ENCODE data around the gene SULT6B1.

Gene SULT6B1

DNA sequence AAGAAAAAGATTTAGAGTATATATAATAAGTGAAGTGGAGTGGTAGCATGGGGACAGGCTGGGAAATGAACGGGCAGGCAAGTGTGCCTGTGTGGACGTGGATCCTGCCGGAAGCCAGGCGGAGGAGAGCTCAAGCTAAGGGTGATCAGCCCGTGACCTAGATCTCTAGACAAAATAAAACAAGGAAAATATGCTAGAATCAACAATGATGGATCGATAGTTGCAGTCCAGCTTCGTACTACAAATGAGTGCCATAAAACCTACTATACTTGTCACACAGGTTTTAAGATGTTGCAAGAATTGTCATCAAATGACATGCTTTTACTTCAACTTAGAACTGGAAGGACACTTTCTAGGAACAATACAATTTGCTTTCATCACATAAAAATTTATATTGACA, 40.1 kb downstream of the SULT6B1 start:
- TF ChIP-seq CTCF (IDR thresholded peaks at IDR 0.05; ENCODE audit: low read depth, low read length): no peak
- no peak for DNase-seq (ENCODE audit: low read depth in 2 of 2)
- no peak overlapping the region for H3K4me3 ChIP-seq (replicated peaks in 1 of 2; ENCODE audit: low read depth in 2 of 2, low read length in 2 of 2)

GRCh38 chr2:37146062-37146461, 42.4 kb downstream of the SULT6B1 start:
- H3K4me3 ChIP-seq (replicated peaks in 1 of 2; ENCODE audit: low read depth in 2 of 2, low read length in 2 of 2): no peak overlapping the region
- no peak for DNase-seq (ENCODE audit: low read depth in 2 of 2)
- TF ChIP-seq CTCF (IDR thresholded peaks at IDR 0.05; ENCODE audit: low read depth, low read length): no peak

DNA sequence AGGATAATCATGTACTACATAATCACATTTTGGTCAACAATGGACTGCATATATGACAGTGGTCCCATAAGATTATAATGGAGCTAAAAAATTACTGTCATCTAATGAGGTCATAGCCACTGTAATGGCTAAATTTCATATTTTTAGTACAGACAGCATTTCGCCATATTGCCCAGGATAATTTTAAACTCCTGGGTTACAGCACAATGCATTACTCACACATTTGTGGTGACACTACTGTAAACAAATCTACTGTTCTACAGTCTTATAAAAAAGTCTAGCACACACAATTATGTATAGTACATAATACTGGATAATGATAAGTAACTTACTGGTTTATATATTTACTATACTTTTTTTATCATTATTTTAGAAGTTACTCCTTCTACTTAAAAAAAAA, 44.5 kb downstream of the SULT6B1 start:
- H3K4me3 ChIP-seq (replicated peaks in 1 of 2; ENCODE audit: low read depth in 2 of 2, low read length in 2 of 2): no peak overlapping the region
- DNase-seq (ENCODE audit: low read depth in 2 of 2): peak in 1 of 2 donors; percentile 63
- no peak for TF ChIP-seq CTCF (IDR thresholded peaks at IDR 0.05; ENCODE audit: low read depth, low read length)

DNA sequence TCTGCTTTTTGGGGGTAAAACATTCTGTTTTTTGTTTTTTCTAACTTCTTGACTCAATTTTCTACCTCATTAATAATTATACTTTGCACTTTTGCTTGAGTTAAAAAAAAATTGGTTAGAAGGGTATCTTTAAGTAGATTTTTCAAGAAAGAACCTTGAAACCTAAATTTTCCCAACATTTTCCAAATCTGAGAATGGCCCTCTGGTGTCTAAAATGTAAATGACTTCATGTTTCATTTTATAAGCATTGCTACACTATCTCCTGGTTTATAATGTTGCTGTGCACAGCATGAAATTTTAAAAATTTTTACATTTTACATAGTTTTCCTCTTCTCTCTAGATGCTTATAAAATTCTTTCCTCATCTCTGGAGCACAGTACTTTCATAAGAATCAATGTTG, 45.9 kb downstream of the SULT6B1 start:
- H3K4me3 ChIP-seq (replicated peaks in 1 of 2; ENCODE audit: low read depth in 2 of 2, low read length in 2 of 2): no peak overlapping the region
- TF ChIP-seq CTCF (IDR thresholded peaks at IDR 0.05; ENCODE audit: low read depth, low read length): no peak
- no peak for DNase-seq (ENCODE audit: low read depth in 2 of 2)

DNA sequence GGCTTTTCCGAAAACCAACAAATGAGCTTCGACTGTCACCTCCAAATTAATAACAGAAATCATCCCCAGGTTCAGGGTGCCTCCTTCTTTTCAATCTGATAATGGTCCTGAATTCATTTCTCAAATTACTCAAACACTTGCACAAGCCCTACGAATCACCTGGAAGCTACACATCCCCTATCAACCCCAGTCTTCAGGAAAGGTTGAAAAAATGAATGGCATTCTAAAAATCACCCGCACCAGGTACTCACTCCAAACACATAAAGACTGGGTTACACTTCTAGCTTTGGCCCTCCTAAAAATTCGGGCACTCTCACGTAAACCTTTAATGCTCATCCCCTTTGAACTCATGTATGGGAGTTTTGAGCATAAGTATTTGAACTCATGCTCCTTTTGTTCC, 55.6 kb downstream of the SULT6B1 start:
- no peak for TF ChIP-seq CTCF (IDR thresholded peaks at IDR 0.05; ENCODE audit: low read depth, low read length)
- no peak overlapping the region for H3K4me3 ChIP-seq (replicated peaks in 1 of 2; ENCODE audit: low read depth in 2 of 2, low read length in 2 of 2)
- DNase-seq (ENCODE audit: low read depth in 2 of 2): no peak

DNA sequence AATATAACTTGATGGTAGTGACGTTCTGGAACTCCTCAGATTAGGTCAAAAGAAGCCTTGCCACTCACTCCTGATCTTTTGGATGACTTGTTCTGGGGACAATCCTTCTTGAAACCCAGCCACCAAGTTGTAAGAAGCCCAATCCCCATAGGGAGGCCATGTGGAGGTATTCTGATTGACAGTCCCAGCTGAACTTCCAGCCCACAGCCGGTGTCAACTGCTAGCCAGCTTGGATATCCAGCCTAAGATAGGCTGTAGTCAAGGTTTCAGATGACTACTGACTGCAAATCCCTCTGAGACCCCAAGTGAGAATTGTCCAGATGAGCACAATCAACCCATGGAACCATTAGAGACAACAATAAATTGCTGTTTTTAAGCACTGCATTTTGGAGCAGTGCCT, 63.1 kb downstream of the SULT6B1 start:
- TF ChIP-seq CTCF (IDR thresholded peaks at IDR 0.05; ENCODE audit: low read depth, low read length): no peak
- no peak overlapping the region for H3K4me3 ChIP-seq (replicated peaks in 1 of 2; ENCODE audit: low read depth in 2 of 2, low read length in 2 of 2)
- no peak for DNase-seq (ENCODE audit: low read depth in 2 of 2)

GRCh38 chr2:37119157-37119556, 69.3 kb downstream of the SULT6B1 start:
- no peak overlapping the region for H3K4me3 ChIP-seq (replicated peaks in 1 of 2; ENCODE audit: low read depth in 2 of 2, low read length in 2 of 2)
- no peak for DNase-seq (ENCODE audit: low read depth in 2 of 2)
- no peak for TF ChIP-seq CTCF (IDR thresholded peaks at IDR 0.05; ENCODE audit: low read depth, low read length)

Data from cardiac fibroblast (primary cell).